K562 (cell line): ENCODE results near the gene TASP1. TPM values are rescaled to one million over a fixed set of nuclear protein-coding genes. Genes with fewer than 3 reads are reported as not detected.

Experiments
- ATAC-seq: fragments of 200-7000 bp; cut with Tn5 transposase; 3 replicates; pipeline ENCODE4 v1.9.1; 2020; ENCODE audit warnings: moderate library complexity
- BruUV-seq: library from RNA; stranded (reverse); fragments of 400-500 nt; replicated peaks from 2 replicates; lab custom pipeline; 2021; lab: Mats Ljungman, UMichigan
- CTCF ChIA-PET: fragments of 300-600 bp; formaldehyde crosslinking; extraction: SDS; loops from one replicate; lab custom pipeline; 2021; ENCODE audit warnings: low intra/inter-chr PET ratio; lab: Yijun Ruan, JAX
- POLR2A ChIA-PET: fragments of 300-600, 350-650 bp; sonication (Branson Sonifier 250); formaldehyde crosslinking; extraction: SDS; loops from one replicate; lab custom pipeline; 2021; ENCODE audit warnings: antibody characterized with exemption, inconsistent platforms; lab: Yijun Ruan, JAX
- DNase-seq, 4 experiments: peaks; one replicate each; pipeline versions ENCODE4 v3.0.0 to v3.0.0-alpha.2; 2011 to 2018; ENCODE audit warnings: low spot score in 3 of 4, mixed read lengths in 3 of 4; ENCODE audit errors: extremely low read depth in 1 of 4
- FAIRE-seq: peaks from 2 replicates; lab custom pipeline; 2011; peaks lifted over from hg19 to GRCh38; lab: Jason Lieb, UNC
- H2AFZ ChIP-seq: 2 replicates; pipeline ENCODE4 v1.6.0; 2011; ENCODE audit warnings: low read depth, low read length, control low read depth, inconsistent platforms
- H3K27ac ChIP-seq: fragments of 200-600 bp; 3 replicates; pipeline ENCODE4 v1.8.0; 2011; ENCODE audit warnings: low read depth, mild to moderate bottlenecking, control low read depth, inconsistent platforms, low read length, moderate library complexity, mixed read lengths; ENCODE audit errors: extremely low read depth
- H3K27me3 ChIP-seq, 2 experiments: fragments of 300-600 bp in 1 of 2; 2 replicates in 1 of 2; 3 replicates in 1 of 2; pipeline versions ENCODE4 v1.6.0 to v1.8.0; 2011; ENCODE audit warnings: inconsistent platforms in 2 of 2, low read length in 2 of 2, mild to moderate bottlenecking in 1 of 2, mixed read lengths in 1 of 2, moderate library complexity in 1 of 2; ENCODE audit not compliant: control insufficient read depth in 2 of 2, insufficient read depth in 2 of 2
- H3K36me3 ChIP-seq: fragments of 300-600 bp; 3 replicates; pipeline ENCODE4 v1.8.0; 2011; ENCODE audit warnings: mild to moderate bottlenecking, low read length, inconsistent platforms; ENCODE audit not compliant: control insufficient read depth, insufficient read depth
- H3K4me1 ChIP-seq, 2 experiments: fragments of 200-600 bp in 1 of 2; replicated peaks in 1 of 2; 2 replicates in 1 of 2; 3 replicates in 1 of 2; pipeline versions ENCODE4 v1.5.1 to v1.8.0; 2011; ENCODE audit warnings: inconsistent platforms in 2 of 2, low read length in 2 of 2, mild to moderate bottlenecking in 1 of 2, mixed read lengths in 1 of 2, moderate library complexity in 1 of 2; ENCODE audit not compliant: control insufficient read depth in 2 of 2, insufficient read depth in 2 of 2
- H3K4me2 ChIP-seq: 2 replicates; pipeline ENCODE4 v1.6.1; 2011; ENCODE audit warnings: low read length, control low read depth, inconsistent platforms, mixed read lengths; ENCODE audit not compliant: insufficient read depth
- H3K4me3 ChIP-seq: fragments of 200-600 bp; sonication (generic), shearing (Covaris generic); 2 replicates; pipeline ENCODE4 v1.5.1; 2016; ENCODE audit warnings: control low read depth, inconsistent platforms
- H3K79me2 ChIP-seq: fragments of 200-600 bp; 3 replicates; pipeline ENCODE4 v1.8.0; 2011; ENCODE audit warnings: low read length, inconsistent platforms; ENCODE audit not compliant: control insufficient read depth, insufficient read depth
- H3K9ac ChIP-seq, 2 experiments: 2 replicates each; pipeline versions ENCODE4 v1.6.0 to v1.6.1; 2011; ENCODE audit warnings: low read depth in 2 of 2, low read length in 2 of 2, control low read depth in 1 of 2, inconsistent platforms in 1 of 2, mild to moderate bottlenecking in 1 of 2, mixed read lengths in 1 of 2; ENCODE audit not compliant: insufficient read depth in 1 of 2
- H3K9me1 ChIP-seq: one replicate; pipeline ENCODE4 v1.6.0; 2011; ENCODE audit warnings: inconsistent platforms, mild to moderate bottlenecking, low read length, moderate library complexity; ENCODE audit not compliant: control insufficient read depth, insufficient read depth
- H3K9me3 ChIP-seq: replicated peaks from 2 replicates; pipeline ENCODE4 v1.5.1; 2011; ENCODE audit warnings: low read depth, low read length, inconsistent platforms; ENCODE audit not compliant: control insufficient read depth, insufficient read depth
- H4K20me1 ChIP-seq: replicated peaks from 2 replicates; pipeline ENCODE4 v1.6.1; 2011; ENCODE audit warnings: low read length, inconsistent platforms, mixed read lengths; ENCODE audit not compliant: control insufficient read depth, insufficient read depth
- MAFG ChIP-seq: fragments of 450-650 bp; conservative IDR thresholded peaks from 2 replicates; pipeline ENCODE4 v1.6.1; 2016; ENCODE audit warnings: missing genetic modification characterization, missing compliant biosample characterization
- MTA3 ChIP-seq: fragments of 450-650 bp; formaldehyde crosslinking; IDR thresholded peaks from 2 replicates; pipeline ENCODE4 v1.6.1; 2017; ENCODE audit warnings: mild to moderate bottlenecking, borderline replicate concordance
- TCF3 ChIP-seq: sonication (generic); formaldehyde crosslinking; IDR thresholded peaks from 2 replicates; pipeline ENCODE4 v1.4.0; 2020; ENCODE audit warnings: mild to moderate bottlenecking, missing genetic modification reagents
- TGIF2 ChIP-seq: sonication (generic); formaldehyde crosslinking; IDR thresholded peaks from 2 replicates; pipeline ENCODE4 v1.8.1; 2022; ENCODE audit warnings: mild to moderate bottlenecking, missing genetic modification reagents, moderate library complexity
- WGBS: fragments of 100-300 bp; shearing (Covaris generic); methylation state at CpG from one replicate; pipeline ENCODE4 v1.1.6; 2016; ENCODE audit warnings: low coverage, mixed read lengths; ENCODE audit not compliant: insufficient coverage; ENCODE audit errors: missing lambda C conversion rate; 5-methylcytosine and 5-hydroxymethylcytosine counted together
- in situ Hi-C: fragments of 300-500 bp; cut with MboI; formaldehyde crosslinking; loops from 4 replicates; pipeline ENCODE4 v1.15.0; 2018; ENCODE audit warnings: inconsistent platforms, mixed read lengths
- intact Hi-C: fragments of 100-400 bp; cut with micrococcal nuclease; formaldehyde crosslinking; loops from 2 replicates; pipeline ENCODE4 v1.14.2; 2022
- polyA plus RNA-seq, 8 experiments: library from polyadenylated mRNA; depleted of rRNA in 4 of 8; stranded (reverse) in 5 of 8; unstranded in 3 of 8; fragments of >200 nt; fragmentation: Nextera tagmentation in 2 of 8; fragmentation: Illumina TruSeq in 1 of 8; extraction: Ambion mirVana in 2 of 8; extraction: Trizol in 1 of 8; gene quantifications; 2 replicates each; pipeline versions ENCODE4 v1.2.1 to v1.2.3, GENCODE V29; 2011 to 2014; ENCODE audit warnings: inconsistent platforms in 1 of 8, missing spikeins in 1 of 8
- total RNA-seq, 7 experiments: library from RNA; depleted of rRNA in 6 of 7; stranded (reverse); fragments of >200 nt in 6 of 7; fragmentation: Illumina TruSeq in 2 of 7; extraction: Trizol in 2 of 7; gene quantifications; 2 replicates each; pipeline versions ENCODE4 v1.2.1 to v1.2.3, GENCODE V29; 2011 to 2021; ENCODE audit warnings: low replicate concordance in 1 of 7

TASP1 gene
- total and polyA plus RNA-seq, 9 of the 15 experiments (the other 6 are each of a cell fraction or from before 2014, with no cell fraction given): 3.7 to 10.6 (median 6.4) TPM

- H3K36me3 ChIP-seq: no peaks in the 10 kb centered on the region
- in situ Hi-C loops: no loop called here
- TF ChIP-seq MAFG (tag) (0 out of 2 replicates have a peak, but pooled peaks have one; percentile 29), TCF3 (CRISPR knock-in tag) (0 out of 2 replicates have a peak, but pooled peaks have one; percentile 25), TGIF2 (CRISPR knock-in tag) (no peak), MTA3 (no peak)
- TF ChIP-seq, all 486 proteins: peak for 2
- DNase-seq (no peak), FAIRE-seq (no peak), ATAC-seq (no peak)
- no peaks in the 10 kb centered on the region for H3K9me3 ChIP-seq
- H3K4me3 ChIP-seq: no peak overlapping the region
- no peaks in the 10 kb centered on the region for H3K79me2 ChIP-seq
- ChIA-PET CTCF (no interaction called here), POLR2A (interaction anchor here (0.8 kb wide), 1 partner anchor 153 kb away, joined by 4 read pairs; no protein-coding TSS in a partner anchor)
- no peaks in the 10 kb centered on the region for H4K20me1 ChIP-seq
- H3K27me3 ChIP-seq: peaks cover 0 to 9% of the 10 kb centered on the region in 2 experiments; a peak in 2 of 5 replicates
- H2AFZ ChIP-seq: no peak overlapping the region
- no peaks in the 10 kb centered on the region; a peak in 1 of 5 replicates for H3K4me1 ChIP-seq
- H3K9me1 ChIP-seq: no peaks in the 10 kb centered on the region
- no peak overlapping the region for H3K9ac ChIP-seq
- no peak overlapping the region for H3K27ac ChIP-seq
- intact Hi-C loops: no loop called here
- H3K4me2 ChIP-seq: no peak overlapping the region
- 0% methylated on average over 2 of the region's 2 CpGs for WGBS
- no TSS peak for BruUV-seq
Measured at GRCh38 chr20:13650474-13650873, 11.7 kb upstream of the TASP1 start.
